Measurements from ENCODE around the gene AIFM3. TPM values are rescaled to one million over a fixed set of nuclear protein-coding genes. Genes with fewer than 3 reads are reported as not detected.
"Not testable (repeated sequence)": the region's sequence is repeated elsewhere in the genome, so short reads cannot be mapped to it uniquely, and the experiment has no call there.

AIFM3 gene
- polyA plus RNA-seq, 1 experiment = 0.28 TPM

DNA sequence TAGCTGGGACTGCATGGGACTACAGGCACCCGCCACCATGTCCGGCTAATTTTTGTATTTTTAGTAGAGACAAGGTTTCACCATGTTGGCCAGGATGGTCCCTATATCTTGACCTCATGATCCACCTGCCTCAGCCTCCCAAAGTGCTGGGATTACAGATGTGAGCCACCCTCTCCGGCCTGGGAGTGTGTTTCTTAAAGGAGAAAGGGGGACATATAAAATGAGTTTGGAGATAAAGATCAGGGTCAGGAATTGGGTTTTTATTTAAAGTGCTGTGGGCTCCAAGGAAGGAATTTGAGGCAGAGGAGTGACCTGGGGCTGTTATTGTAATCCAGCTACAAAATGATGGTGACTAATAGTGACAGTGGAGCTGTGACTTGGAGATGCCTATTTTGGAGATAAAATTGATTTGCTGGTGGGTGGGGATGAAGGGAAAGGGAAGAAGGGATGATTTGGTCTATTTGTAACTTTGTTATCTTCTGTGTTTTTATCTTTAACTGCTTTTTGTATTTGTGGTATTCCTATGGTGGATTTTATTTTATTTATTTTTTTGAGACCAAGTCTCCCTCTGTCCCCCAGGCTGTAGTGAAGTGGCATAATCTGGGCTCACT lies 44.8 kb upstream of the AIFM3 start:
- POLR2A ChIA-PET = interaction anchor here (0.6 kb wide), 1 partner anchor 53 kb away, joined by 8 read pairs; no protein-coding TSS in a partner anchor
- CTCF ChIA-PET = interaction anchor here (1.2 to 1.4 kb wide), 3 partner anchors 17 to 60 kb away, joined by 3 to 4 read pairs (median 3); partner anchors contain the start of gene LZTR1
- DNase-seq (ENCODE audit: low read depth) = no peak

GRCh38 chr22:20926243-20926642 lies 40.8 kb upstream of the AIFM3 start:
- ChIA-PET POLR2A (interaction anchor here (0.6 kb wide), 1 partner anchor 56 kb away, joined by 3 read pairs; the partner anchor contains the start of gene LZTR1), CTCF (interaction anchor here (0.6 to 1.4 kb wide), 2 partner anchors 41 to 306 kb away, joined by 4 to 6 read pairs; no protein-coding TSS in a partner anchor)
- Histone ChIP-seq H3K36me3 (ENCODE audit: control insufficient read depth, insufficient read depth, low read length) (no peaks in the 10 kb centered on the region; the same call in 1 of the 2 replicates), H3K27me3 (ENCODE audit: control insufficient read depth, insufficient read depth, low read length) (no peaks in the 10 kb centered on the region), H3K4me3 (ENCODE audit: low read depth, low read length) (no peak overlapping the region)
- no peak for TF ChIP-seq CTCF (IDR thresholded peaks at IDR 0.05; ENCODE audit: insufficient read depth, low read depth, low read length)
- no peak for DNase-seq (ENCODE audit: low read depth)

More for the DNA sequence above, 44.8 kb upstream of the AIFM3 start:
- no peak for TF ChIP-seq CTCF (IDR thresholded peaks at IDR 0.05; ENCODE audit: insufficient read depth, low read depth, low read length)
- no peak overlapping the region for H3K4me3 ChIP-seq (ENCODE audit: low read depth, low read length)
- H3K27me3 ChIP-seq (ENCODE audit: control insufficient read depth, insufficient read depth, low read length) = no peaks in the 10 kb centered on the region
- no peaks in the 10 kb centered on the region; the same call in 1 of the 2 replicates for H3K36me3 ChIP-seq (ENCODE audit: control insufficient read depth, insufficient read depth, low read length)

- Histone ChIP-seq H3K27me3 (ENCODE audit: control insufficient read depth, insufficient read depth, low read length) (no peaks in the 10 kb centered on the region), H3K4me3 (ENCODE audit: low read depth, low read length) (no peak overlapping the region), H3K36me3 (ENCODE audit: control insufficient read depth, insufficient read depth, low read length) (no peaks in the 10 kb centered on the region; the same call in 1 of the 2 replicates)
- DNase-seq (ENCODE audit: low read depth) = no peak
- CTCF ChIA-PET = interaction anchor here (1.3 kb wide), 1 partner anchor 11 kb away, joined by 3 read pairs; the partner anchor contains the start of gene CRKL
- POLR2A ChIA-PET = no interaction called here
- TF ChIP-seq CTCF (IDR thresholded peaks at IDR 0.05; ENCODE audit: insufficient read depth, low read depth, low read length) = no peak
Measured at GRCh38 chr22:20927940-20928572, 39.0 kb upstream of the AIFM3 start.

GRCh38 chr22:20928573-20928967 lies 38.5 kb upstream of the AIFM3 start:
- Histone ChIP-seq H3K36me3 (ENCODE audit: control insufficient read depth, insufficient read depth, low read length) (no peaks in the 10 kb centered on the region; the same call in 1 of the 2 replicates), H3K4me3 (ENCODE audit: low read depth, low read length) (no peak overlapping the region), H3K27me3 (ENCODE audit: control insufficient read depth, insufficient read depth, low read length) (no peaks in the 10 kb centered on the region)
- POLR2A ChIA-PET = no interaction called here
- CTCF ChIA-PET = no interaction called here
- no peak for DNase-seq (ENCODE audit: low read depth)
- no peak for TF ChIP-seq CTCF (IDR thresholded peaks at IDR 0.05; ENCODE audit: insufficient read depth, low read depth, low read length)

DNA sequence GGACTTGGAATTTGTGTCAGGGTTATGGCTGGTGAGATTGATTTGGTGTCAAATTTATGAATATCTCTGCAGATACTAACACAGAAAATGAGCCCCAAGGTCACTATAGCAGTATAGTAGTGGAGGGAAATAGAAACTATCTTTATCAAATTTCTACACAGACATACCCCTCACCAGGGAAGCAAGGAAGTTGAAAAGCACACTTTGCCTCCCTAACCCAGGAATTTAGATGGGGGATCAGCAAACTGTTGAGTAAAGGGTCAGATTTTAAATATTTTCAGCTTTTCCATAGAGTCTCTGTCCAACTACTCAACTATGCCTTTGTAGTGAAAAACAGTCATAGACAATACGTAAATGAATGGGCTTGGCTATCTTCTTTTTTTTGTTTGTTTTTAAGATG lies 37.1 kb upstream of the AIFM3 start:
- Histone ChIP-seq H3K4me3 (ENCODE audit: low read depth, low read length) (no peak overlapping the region), H3K36me3 (ENCODE audit: control insufficient read depth, insufficient read depth, low read length) (no peaks in the 10 kb centered on the region; the same call in none of the 2 replicates), H3K27me3 (ENCODE audit: control insufficient read depth, insufficient read depth, low read length) (no peaks in the 10 kb centered on the region)
- ChIA-PET CTCF (no interaction called here), POLR2A (no interaction called here)
- no peak for TF ChIP-seq CTCF (IDR thresholded peaks at IDR 0.05; ENCODE audit: insufficient read depth, low read depth, low read length)
- DNase-seq (ENCODE audit: low read depth) = no peak

- POLR2A ChIA-PET = not testable (repeated sequence)
Measured at GRCh38 chr22:20930435-20930834, 36.6 kb upstream of the AIFM3 start.

More at GRCh38 chr22:20930435-20930834, 36.6 kb upstream of the AIFM3 start:
- CTCF ChIA-PET; H3K4me3 ChIP-seq (ENCODE audit: low read depth, low read length); H3K36me3 ChIP-seq (ENCODE audit: control insufficient read depth, insufficient read depth, low read length); DNase-seq (ENCODE audit: low read depth); H3K27me3 ChIP-seq (ENCODE audit: control insufficient read depth, insufficient read depth, low read length): not testable (repeated sequence)
